Astrocyte (in vitro differentiated cells and primary cell): ENCODE results near the gene TRPC4AP.

ENCODE experiments used
- EZH2 ChIP-seq: IDR thresholded peaks from 2 replicates; pipeline ENCODE4 v1.6.1; 2012; ENCODE audit warnings: mild to moderate bottlenecking, low read length, inconsistent platforms; ENCODE audit not compliant: insufficient read depth
- TF ChIP-seq, protein P1 (sequence below): IDR thresholded peaks from 2 replicates; pipeline ENCODE4 v1.5.1; 2011; ENCODE audit warnings: low read depth, mild to moderate bottlenecking, inconsistent platforms, low read length, moderate library complexity; ENCODE audit not compliant: insufficient read depth

DNA sequence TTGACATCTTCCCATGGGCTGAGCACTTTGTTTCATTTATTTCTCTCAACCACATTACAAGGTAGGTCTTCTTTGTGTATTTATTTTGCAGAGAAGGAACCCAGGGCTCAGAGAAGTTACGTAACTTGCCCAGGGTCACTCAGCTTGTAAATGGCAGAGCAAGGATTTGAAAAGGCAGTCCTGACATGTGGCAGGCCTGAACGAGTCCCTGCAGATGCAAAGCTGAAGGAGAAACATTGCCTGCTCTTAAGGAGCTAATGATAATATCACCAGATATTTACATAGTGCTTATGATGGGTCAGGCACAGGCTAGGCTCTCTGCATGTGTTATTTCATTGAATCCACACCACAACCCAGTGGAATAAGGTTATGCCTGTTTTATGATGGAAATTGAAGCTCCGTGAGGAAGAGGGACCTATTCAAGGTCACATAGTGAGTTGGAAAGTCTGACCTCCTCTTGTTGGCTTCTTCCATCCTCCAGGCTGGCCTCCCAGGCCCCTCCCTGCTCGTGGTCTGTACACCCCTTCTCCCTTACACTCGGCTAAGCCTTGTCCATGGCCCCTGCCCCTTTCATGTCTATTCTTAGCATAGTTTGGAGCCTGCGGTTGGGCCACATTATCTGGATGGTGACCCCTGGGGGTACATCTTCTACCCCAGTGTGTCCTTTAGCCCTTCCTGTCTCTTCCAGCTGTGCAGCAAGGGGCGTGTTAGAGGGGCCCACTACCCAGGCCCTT is 124.4 kb downstream of the TRPC4AP start:
- TF ChIP-seq, protein P1, sequence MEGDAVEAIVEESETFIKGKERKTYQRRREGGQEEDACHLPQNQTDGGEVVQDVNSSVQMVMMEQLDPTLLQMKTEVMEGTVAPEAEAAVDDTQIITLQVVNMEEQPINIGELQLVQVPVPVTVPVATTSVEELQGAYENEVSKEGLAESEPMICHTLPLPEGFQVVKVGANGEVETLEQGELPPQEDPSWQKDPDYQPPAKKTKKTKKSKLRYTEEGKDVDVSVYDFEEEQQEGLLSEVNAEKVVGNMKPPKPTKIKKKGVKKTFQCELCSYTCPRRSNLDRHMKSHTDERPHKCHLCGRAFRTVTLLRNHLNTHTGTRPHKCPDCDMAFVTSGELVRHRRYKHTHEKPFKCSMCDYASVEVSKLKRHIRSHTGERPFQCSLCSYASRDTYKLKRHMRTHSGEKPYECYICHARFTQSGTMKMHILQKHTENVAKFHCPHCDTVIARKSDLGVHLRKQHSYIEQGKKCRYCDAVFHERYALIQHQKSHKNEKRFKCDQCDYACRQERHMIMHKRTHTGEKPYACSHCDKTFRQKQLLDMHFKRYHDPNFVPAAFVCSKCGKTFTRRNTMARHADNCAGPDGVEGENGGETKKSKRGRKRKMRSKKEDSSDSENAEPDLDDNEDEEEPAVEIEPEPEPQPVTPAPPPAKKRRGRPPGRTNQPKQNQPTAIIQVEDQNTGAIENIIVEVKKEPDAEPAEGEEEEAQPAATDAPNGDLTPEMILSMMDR = no peak
- no peak for TF ChIP-seq EZH2
